Keratinocyte (primary cell): ENCODE results near the gene PTPRN2. TPM values are rescaled to one million over a fixed set of nuclear protein-coding genes. Genes with fewer than 3 reads are reported as not detected.

Experiments used
- DNase-seq: peaks from one replicate; pipeline ENCODE4 v3.0.0-alpha.2; 2011; ENCODE audit warnings: low read depth, missing footprints, low spot score
- FAIRE-seq: peaks from 2 replicates; lab custom pipeline; 2011; peaks lifted over from hg19 to GRCh38; lab: Jason Lieb, UNC
- H2AFZ ChIP-seq: 2 replicates; pipeline ENCODE4 v1.6.0; 2012; ENCODE audit warnings: low read length, control low read depth, inconsistent platforms; ENCODE audit not compliant: control insufficient read depth
- H3K27ac ChIP-seq: 2 replicates; pipeline ENCODE4 v1.5.1; 2011; ENCODE audit warnings: low read length; ENCODE audit not compliant: control insufficient read depth, insufficient read depth
- H3K27me3 ChIP-seq: 3 replicates; pipeline ENCODE4 v1.6.0; 2011; ENCODE audit warnings: low read length; ENCODE audit not compliant: control insufficient read depth, insufficient read depth; ENCODE audit errors: extremely low read depth
- H3K36me3 ChIP-seq, 2 experiments: 2 replicates in 1 of 2; 3 replicates in 1 of 2; pipeline ENCODE4 v1.5.1; 2011; ENCODE audit warnings: low read length in 2 of 2, mild to moderate bottlenecking in 1 of 2; ENCODE audit not compliant: control insufficient read depth in 2 of 2, insufficient read depth in 2 of 2; ENCODE audit errors: extremely low read depth in 1 of 2
- H3K4me1 ChIP-seq: 3 replicates; pipeline ENCODE4 v1.5.1; 2011; ENCODE audit warnings: low read length; ENCODE audit not compliant: control insufficient read depth, insufficient read depth; ENCODE audit errors: extremely low read depth
- H3K4me2 ChIP-seq: 3 replicates; pipeline ENCODE4 v1.6.0; 2011; ENCODE audit warnings: low read depth, low read length; ENCODE audit not compliant: control insufficient read depth, insufficient read depth; ENCODE audit errors: extremely low read depth
- H3K4me3 ChIP-seq, 3 experiments: fragments of 200-600 bp in 1 of 3; sonication (generic) in 1 of 3; 2 replicates in 2 of 3; 3 replicates in 1 of 3; pipeline ENCODE4 v1.5.1; 2011 to 2016; ENCODE audit warnings: low read length in 3 of 3, mild to moderate bottlenecking in 3 of 3, control low read depth in 2 of 3, inconsistent platforms in 1 of 3, low read depth in 1 of 3, mixed read lengths in 1 of 3, mixed run types in 1 of 3, moderate library complexity in 1 of 3; ENCODE audit not compliant: control insufficient read depth in 2 of 3, insufficient read depth in 2 of 3; ENCODE audit errors: extremely low read depth in 1 of 3
- H3K79me2 ChIP-seq: 2 replicates; pipeline ENCODE4 v1.6.0; 2012; ENCODE audit warnings: low read length; ENCODE audit not compliant: control insufficient read depth, insufficient read depth
- H3K9ac ChIP-seq: 3 replicates; pipeline ENCODE4 v1.6.0; 2011; ENCODE audit warnings: low read length; ENCODE audit not compliant: control insufficient read depth, insufficient read depth; ENCODE audit errors: extremely low read depth
- H3K9me1 ChIP-seq: 3 replicates; pipeline ENCODE4 v1.6.0; 2011; ENCODE audit warnings: low read length; ENCODE audit not compliant: control insufficient read depth, insufficient read depth; ENCODE audit errors: extremely low read depth
- H3K9me3 ChIP-seq: 2 replicates; pipeline ENCODE4 v1.5.1; 2012; ENCODE audit warnings: low read depth, low read length; ENCODE audit not compliant: control insufficient read depth
- H4K20me1 ChIP-seq: 3 replicates; pipeline ENCODE4 v1.6.0; 2011; ENCODE audit warnings: low read length; ENCODE audit not compliant: control insufficient read depth, insufficient read depth; ENCODE audit errors: extremely low read depth
- CTCF ChIP-seq, 3 experiments: IDR thresholded peaks in 1 of 3; conservative IDR thresholded peaks in 1 of 3; optimal IDR thresholded peaks in 1 of 3; 2 replicates in 2 of 3; 3 replicates in 1 of 3; pipeline versions ENCODE3 to v1.5.1; 2011; ENCODE audit warnings: low read length in 3 of 3, mild to moderate bottlenecking in 3 of 3, moderate library complexity in 2 of 3, control low read depth in 1 of 3, inconsistent platforms in 1 of 3; ENCODE audit not compliant: insufficient read depth in 2 of 3; ENCODE audit errors: extremely low read depth in 1 of 3
- EZH2 ChIP-seq: IDR thresholded peaks from one replicate; pipeline ENCODE4 v1.6.1; 2012; ENCODE audit warnings: inconsistent platforms, mild to moderate bottlenecking, low read length, moderate library complexity
- dilution Hi-C: fragments of 300-500 bp; cut with MboI; formaldehyde crosslinking; loops from one replicate; pipeline ENCODE4 v1.7.0; 2020; ENCODE audit warnings: low sequenced_read_pairs; ENCODE audit not compliant: extremely low pct_ligation_motif_present
- polyA plus RNA-seq, 5 experiments: library from polyadenylated mRNA; depleted of rRNA in 3 of 5; stranded (reverse) in 3 of 5; stranded (forward) in 1 of 5; unstranded in 1 of 5; fragments of >200 nt; gene quantifications; 1 replicate in 1 of 5; 2 replicates in 3 of 5; 3 replicates in 1 of 5; pipeline versions ENCODE4 v1.2.1 to v1.2.3, GENCODE V29; 2011 to 2012; ENCODE audit warnings: missing spikeins in 2 of 5, low read depth in 1 of 5, low replicate concordance in 1 of 5

PTPRN2 gene
- polyA plus RNA-seq, 1 donor (not counting 4 experiments of a cell fraction or from before 2014, with no cell fraction given), result not detected

- no peak overlapping the region for H2AFZ ChIP-seq
- H3K9me1 ChIP-seq, result no peaks in the 10 kb centered on the region
- H4K20me1 ChIP-seq, result no peaks in the 10 kb centered on the region
- DNase-seq (no peak), FAIRE-seq (no peak)
- no peak overlapping the region for H3K27ac ChIP-seq
- no peak overlapping the region for H3K9ac ChIP-seq
- H3K4me2 ChIP-seq, result no peak overlapping the region
- peaks cover 24% of the 10 kb centered on the region for H3K9me3 ChIP-seq
- TF ChIP-seq EZH2 (no peak), CTCF (optimal IDR thresholded peaks at IDR 0.05 in 1 of 3, IDR thresholded peaks at IDR 0.05 in 1 of 3, conservative IDR thresholded peaks at IDR 0.05 in 1 of 3; ENCODE audit: extremely low read depth in 1 of 3, insufficient read depth in 2 of 3, low read length in 3 of 3) (no peak)
- dilution Hi-C loops, result no loop called here
- H3K36me3 ChIP-seq, result no peaks in the 10 kb centered on the region
- H3K4me3 ChIP-seq, result no peak overlapping the region
- H3K79me2 ChIP-seq, result no peaks in the 10 kb centered on the region
- H3K27me3 ChIP-seq, result no peaks in the 10 kb centered on the region
- H3K4me1 ChIP-seq, result no peaks in the 10 kb centered on the region
Measured at GRCh38 chr7:157739031-157739430, 848.6 kb downstream of the PTPRN2 start.

GRCh38 chr7:157738066-157738460, 849.6 kb downstream of the PTPRN2 start:
- no peak overlapping the region for H2AFZ ChIP-seq
- H3K9me1 ChIP-seq, result no peaks in the 10 kb centered on the region
- no peaks in the 10 kb centered on the region for H3K36me3 ChIP-seq
- TF ChIP-seq CTCF (optimal IDR thresholded peaks at IDR 0.05 in 1 of 3, IDR thresholded peaks at IDR 0.05 in 1 of 3, conservative IDR thresholded peaks at IDR 0.05 in 1 of 3; ENCODE audit: extremely low read depth in 1 of 3, insufficient read depth in 2 of 3, low read length in 3 of 3) (no peak), EZH2 (no peak)
- no peak overlapping the region for H3K4me3 ChIP-seq
- dilution Hi-C loops, result no loop called here
- H3K9ac ChIP-seq, result no peak overlapping the region
- no peak overlapping the region for H3K27ac ChIP-seq
- H3K4me1 ChIP-seq, result no peaks in the 10 kb centered on the region
- no peak overlapping the region for H3K4me2 ChIP-seq
- no peaks in the 10 kb centered on the region for H3K79me2 ChIP-seq
- peaks cover 20% of the 10 kb centered on the region for H3K9me3 ChIP-seq
- H4K20me1 ChIP-seq, result no peaks in the 10 kb centered on the region
- DNase-seq, result no peak
- no peaks in the 10 kb centered on the region for H3K27me3 ChIP-seq
- FAIRE-seq, result no peak
